ENCODE results near the gene HMX1. TPM values are rescaled to one million over a fixed set of nuclear protein-coding genes. Genes with fewer than 3 reads are reported as not detected.

HMX1 gene
- polyA plus RNA-seq, 1 donor, result not detected

DNA sequence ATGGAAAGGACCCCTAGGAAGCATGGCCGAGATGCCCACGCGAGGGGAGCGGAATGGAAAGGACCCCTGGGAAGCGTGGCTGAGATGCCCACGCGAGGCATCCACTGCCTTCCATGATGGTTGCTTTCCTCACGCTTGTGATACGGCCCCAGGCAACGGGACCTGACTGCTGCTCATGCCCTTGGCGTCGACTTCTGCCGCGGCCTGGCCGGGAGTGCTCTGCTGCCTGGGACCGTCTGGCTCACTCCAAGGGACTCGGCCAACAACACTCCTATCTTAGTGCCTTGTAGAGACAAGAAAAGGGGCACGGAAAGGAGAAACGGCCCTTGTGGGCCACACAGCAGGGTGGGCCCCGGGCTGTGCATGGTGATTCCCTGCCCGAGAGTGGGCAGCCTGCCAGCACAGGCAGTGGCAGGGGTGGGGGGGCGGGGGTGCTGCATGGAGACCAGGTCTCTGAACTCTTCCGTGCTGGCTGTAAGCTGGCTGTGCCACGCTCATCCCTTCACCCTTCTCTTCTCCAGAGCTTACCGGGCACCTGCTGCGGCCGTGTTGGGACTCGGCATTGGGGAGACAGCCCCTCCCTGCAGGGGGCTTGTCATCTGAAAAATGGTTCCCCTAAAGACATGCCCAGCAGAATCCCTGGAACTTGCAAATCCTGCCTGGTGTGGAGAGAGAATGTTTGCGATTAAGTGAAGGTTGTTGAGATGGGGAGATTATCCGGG is 38.6 kb upstream of the HMX1 start:
- no peak for DNase-seq

DNA sequence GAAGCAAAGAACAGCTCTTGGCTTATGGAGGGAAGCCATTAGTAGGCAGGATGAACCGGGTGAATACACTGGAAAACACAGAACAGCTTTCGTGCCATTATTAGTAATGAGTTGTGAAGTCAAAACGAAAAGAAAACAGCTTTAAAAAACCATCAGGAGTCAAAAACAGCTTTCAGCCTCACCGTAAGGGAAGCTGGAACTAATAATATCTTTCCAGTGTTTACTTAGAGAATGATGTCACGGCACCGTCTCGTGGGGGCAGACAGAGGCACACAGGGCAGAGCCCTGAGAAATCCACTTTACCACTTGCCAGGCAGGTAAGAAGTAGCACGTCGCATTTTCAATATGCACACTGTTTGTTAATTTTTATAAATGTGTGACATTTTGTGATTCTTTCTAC is 37.9 kb upstream of the HMX1 start:
- DNase-seq, result no peak

- DNase-seq, result no peak
Measured at GRCh38 chr4:8908206-8908893, 36.7 kb upstream of the HMX1 start.

GRCh38 chr4:8907596-8908205 is 36.1 kb upstream of the HMX1 start:
- DNase-seq, result no peak

DNA sequence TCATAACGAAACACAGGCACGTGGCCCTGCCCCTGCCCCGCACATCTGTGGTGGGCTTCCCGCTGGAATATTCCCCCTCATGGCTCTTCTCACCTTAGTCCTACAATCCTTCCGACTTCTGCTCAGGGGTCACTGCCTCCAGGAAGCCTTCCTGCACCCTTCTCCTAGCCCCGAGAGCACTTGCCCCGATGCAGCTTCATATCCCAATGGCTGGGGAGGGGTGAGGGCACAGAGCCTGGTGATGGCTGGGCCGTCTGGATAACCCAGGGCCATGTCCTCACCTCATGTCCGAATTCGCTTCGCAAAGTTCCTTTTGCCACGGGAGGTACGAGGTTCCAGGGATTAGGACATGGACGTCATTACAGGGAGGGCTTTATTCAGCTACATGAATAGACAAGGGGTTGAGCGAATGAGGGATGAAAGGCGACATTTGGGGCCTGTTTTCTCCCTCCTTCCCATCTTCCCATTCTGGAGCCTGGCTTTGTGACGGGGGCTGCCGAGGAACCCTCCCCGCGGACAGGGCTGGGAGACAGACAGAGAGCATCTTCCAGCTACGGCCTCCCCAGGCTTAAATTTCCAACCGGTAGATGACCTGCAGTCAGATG is 35.5 kb upstream of the HMX1 start:
- no peak for DNase-seq

DNA sequence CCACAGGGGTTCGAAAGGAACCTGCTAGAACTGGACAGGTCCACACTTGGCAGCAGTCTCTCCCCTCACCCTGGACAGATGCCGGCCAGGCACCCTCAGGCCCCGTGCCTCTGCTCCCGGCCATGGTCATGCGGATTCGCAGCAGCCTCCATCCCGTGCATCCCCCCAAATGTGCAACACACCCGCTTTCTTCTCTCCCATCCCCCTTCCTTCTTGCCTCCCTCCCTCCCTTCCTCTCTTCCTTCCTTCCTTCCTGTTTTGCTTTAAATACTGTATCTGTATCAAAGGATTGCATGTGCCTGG is 35.0 kb upstream of the HMX1 start:
- no peak for DNase-seq

DNA sequence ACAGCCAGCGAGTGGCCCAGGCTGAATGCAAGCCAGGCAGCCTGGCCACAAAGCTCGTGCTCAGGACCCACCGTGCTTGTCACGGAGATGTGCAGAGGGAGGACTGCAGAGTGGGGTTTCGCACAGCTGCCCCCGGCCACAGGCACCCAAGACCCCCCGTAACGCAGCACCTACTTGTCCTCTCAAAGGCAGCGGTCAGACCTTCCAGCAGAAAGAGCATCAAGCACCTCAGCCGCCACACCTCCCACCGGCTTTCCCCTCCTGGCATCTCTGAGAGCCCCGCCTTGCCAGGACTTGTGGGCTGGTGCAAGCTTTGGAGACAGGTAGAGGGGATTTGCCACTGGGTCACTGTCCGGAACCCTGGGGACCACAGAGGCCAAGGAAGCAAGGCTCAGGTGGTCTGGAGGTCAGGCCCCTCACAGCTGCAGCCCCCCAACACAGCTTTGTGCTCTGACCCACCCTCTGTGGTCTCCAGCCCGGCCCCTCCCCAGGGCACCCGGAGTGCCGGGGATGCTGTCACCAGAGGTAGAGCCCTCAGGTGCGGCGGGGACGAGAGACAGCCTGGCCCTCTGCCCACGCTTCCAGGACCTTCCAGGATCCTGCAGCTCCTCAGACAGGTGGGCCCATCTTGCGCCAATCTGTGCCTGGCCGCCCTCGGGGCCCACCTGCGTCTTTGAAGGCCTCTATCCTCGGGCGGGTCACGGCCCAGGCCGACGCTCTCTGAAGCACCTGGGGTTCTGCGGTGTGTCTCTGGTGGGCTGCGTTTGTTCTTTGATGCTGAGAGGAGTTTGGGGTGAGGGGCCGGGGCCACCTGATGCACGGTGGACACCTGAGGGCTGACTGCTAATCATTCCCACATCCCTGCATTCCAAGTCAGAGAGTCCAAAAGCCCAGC is 34.4 kb upstream of the HMX1 start:
- DNase-seq, result no peak

DNA sequence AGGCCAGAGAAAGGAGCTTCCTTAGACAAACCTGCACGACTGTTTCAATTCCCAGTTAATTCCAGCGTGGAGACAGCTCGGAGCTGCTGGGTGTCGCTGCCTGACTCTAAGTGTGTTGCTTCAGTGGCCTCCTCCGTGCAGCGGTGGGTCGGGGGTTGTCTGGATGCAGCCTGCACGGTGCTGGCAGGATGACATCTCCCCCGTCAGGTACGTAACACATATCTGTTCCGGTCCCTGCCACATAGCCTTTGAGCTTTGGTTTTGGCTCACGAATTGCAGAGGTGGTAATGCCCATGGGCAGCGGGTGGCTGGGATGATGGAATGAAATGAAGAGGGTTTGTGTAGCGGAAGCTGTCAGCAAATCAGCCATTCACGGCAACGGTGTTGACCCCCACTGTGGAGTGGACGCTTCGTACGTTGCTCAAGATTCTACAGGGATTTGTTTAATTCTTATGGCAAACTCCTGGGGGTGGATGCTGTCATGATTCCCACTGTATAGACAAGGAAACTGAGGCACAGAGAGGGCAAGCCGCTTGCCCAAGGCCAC is 33.7 kb upstream of the HMX1 start:
- no peak for DNase-seq

DNA sequence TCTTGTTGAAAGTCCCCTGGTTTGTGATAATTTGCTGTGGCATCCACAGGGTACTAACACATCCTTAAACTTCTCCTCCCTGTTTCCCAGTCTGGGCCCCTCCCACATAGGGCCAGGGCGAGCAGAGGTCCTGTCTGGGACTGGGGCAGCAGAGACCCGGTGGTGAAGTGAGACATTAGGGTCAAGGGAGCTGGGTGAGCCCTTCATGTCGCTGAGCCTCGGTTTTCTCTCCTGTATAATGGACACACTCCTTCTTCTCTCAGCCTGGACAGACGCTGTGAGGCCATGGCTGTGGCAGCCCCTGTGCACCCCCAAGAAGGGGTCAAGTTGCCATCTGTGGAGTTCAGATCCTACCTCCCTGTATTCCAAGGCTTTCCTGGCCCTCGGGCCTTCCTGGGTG is 33.0 kb upstream of the HMX1 start:
- DNase-seq, result no peak

- DNase-seq, result no peak
Measured at GRCh38 chr4:8904041-8904501, 32.4 kb upstream of the HMX1 start.

DNA sequence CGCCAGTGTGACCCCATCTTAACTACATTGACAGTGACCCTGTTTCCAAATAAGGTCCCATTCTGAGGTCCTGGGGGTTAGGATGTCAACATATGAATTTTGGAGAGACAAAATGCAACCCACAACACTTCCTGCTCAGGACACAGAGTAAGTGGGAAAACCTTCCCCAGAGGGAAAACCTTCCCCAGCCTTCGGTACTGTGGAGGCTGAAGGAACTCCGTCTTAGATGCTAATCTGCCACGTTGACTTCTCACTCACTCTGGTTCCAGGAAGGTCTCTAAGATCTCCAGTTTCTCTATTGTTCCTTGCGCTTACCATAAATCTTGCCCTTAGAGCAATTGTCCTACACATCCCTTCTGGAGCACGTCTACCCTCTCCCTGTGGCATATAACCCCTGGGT is 29.7 kb upstream of the HMX1 start:
- DNase-seq, result no peak

DNA sequence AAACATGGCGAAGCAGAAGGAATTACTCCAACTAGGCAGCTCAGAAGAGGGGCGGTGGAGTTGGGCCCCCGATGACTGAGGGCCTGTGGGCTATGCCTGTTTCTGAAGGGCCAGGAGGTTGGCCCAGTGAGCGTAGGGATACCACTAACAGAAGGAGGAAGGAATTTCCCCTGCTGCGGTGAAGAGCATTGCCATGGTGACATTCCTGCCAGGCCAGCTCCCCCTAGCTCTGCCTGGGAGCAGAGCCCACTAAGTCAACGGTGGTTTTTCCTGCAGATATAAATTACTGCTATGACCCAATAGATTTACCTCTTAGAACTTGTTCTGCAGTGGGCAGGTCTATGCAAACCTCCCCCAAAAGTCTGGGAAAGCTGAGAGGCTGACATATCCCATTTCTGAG is 28.9 kb upstream of the HMX1 start:
- no peak for DNase-seq

GRCh38 chr4:8898419-8898818 is 26.8 kb upstream of the HMX1 start:
- DNase-seq, result no peak

GRCh38 chr4:8897251-8898167 is 25.9 kb upstream of the HMX1 start:
- DNase-seq, result no peak

- DNase-seq, result no peak
Measured at GRCh38 chr4:8896506-8896905, 24.9 kb upstream of the HMX1 start.

- no peak for DNase-seq
Measured at GRCh38 chr4:8896071-8896470, 24.4 kb upstream of the HMX1 start.

- no peak for DNase-seq
Measured at GRCh38 chr4:8895295-8895694, 23.7 kb upstream of the HMX1 start.

DNA sequence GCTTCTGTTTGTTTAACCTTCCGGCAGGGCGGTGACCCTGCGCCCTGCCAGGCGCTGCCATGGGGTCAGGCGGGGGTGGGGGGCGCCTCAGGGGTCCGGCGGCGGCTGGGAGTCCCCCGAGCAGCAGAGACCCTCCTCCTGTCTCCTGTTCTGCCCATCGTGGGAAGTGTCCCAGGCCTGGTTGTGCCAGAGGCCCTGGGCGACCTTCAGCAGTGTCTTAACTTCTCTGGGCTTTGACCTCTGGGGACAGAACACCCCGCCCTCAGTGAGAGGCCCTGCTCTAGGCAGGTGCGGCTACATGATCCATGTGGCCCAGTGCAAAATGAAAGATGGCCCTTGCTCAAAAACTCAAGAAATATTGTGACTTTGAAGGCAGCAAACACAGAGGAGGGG is 22.8 kb upstream of the HMX1 start:
- no peak for DNase-seq

- no peak for DNase-seq
Measured at GRCh38 chr4:8893624-8894423, 22.2 kb upstream of the HMX1 start.

- no peak for DNase-seq
Measured at GRCh38 chr4:8893227-8893623, 21.6 kb upstream of the HMX1 start.
